Gastrocnemius medialis (tissue), 4 donors: ENCODE measurements around the gene CCDC93.

Experiments used
- POLR2A ChIP-seq, 2 donors: fragments of 450-650 bp; IDR thresholded peaks; one replicate each; pipeline ENCODE4 v1.6.1; 2017; ENCODE audit warnings: antibody characterized with exemption in 2 of 2, mild to moderate bottlenecking in 2 of 2, moderate library complexity in 2 of 2
- TF ChIP-seq, protein P1 (sequence below), 5 experiments: fragments of 450-650 bp in 3 of 5; fragments of 200-600 bp in 2 of 5; sonication (generic) in 2 of 5; IDR thresholded peaks in 4 of 5; conservative IDR thresholded peaks in 1 of 5; 1 replicate in 4 of 5; 2 replicates in 1 of 5; pipeline ENCODE4 v1.5.1; 2016 to 2019; ENCODE audit warnings: antibody characterized with exemption in 5 of 5, mild to moderate bottlenecking in 3 of 5, moderate library complexity in 3 of 5

DNA sequence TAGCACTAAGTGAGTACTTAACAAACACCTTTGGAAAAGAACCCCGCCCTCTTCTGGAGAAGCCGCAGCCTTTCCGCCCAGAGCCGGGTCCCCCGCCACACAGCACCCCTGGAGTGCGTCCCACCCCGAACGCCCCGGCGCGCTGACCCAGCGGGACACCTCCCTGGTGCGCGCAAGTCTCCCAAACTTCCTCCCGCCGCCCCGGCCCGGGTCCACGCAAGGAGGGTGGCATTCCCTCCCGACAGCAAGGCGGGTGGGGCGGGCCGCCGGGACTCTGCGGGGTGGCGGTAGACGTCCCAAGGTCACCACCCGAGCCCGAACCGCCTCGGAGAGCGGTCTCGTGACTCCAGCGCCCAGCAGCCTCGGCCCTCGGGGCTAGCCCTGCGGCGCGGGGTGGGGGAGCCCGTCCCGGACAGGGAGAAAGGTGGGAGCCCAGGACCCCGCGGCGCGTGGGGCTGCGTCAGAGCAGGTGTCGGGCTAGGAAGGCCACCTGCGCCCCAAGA is 598 bp downstream of the CCDC93 start:
- TF ChIP-seq, protein P1, sequence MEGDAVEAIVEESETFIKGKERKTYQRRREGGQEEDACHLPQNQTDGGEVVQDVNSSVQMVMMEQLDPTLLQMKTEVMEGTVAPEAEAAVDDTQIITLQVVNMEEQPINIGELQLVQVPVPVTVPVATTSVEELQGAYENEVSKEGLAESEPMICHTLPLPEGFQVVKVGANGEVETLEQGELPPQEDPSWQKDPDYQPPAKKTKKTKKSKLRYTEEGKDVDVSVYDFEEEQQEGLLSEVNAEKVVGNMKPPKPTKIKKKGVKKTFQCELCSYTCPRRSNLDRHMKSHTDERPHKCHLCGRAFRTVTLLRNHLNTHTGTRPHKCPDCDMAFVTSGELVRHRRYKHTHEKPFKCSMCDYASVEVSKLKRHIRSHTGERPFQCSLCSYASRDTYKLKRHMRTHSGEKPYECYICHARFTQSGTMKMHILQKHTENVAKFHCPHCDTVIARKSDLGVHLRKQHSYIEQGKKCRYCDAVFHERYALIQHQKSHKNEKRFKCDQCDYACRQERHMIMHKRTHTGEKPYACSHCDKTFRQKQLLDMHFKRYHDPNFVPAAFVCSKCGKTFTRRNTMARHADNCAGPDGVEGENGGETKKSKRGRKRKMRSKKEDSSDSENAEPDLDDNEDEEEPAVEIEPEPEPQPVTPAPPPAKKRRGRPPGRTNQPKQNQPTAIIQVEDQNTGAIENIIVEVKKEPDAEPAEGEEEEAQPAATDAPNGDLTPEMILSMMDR (IDR thresholded peaks at IDR 0.05 in 4 of 5, conservative IDR thresholded peaks at IDR 0.05 in 1 of 5): peak in 1 of 5 experiments; percentile 20
- no peak for TF ChIP-seq POLR2A (IDR thresholded peaks at IDR 0.05)
